Renal cortex interstitium (tissue), 11 donors: ENCODE data around the gene MRPL39. TPM values are rescaled to one million over a fixed set of nuclear protein-coding genes. Genes with fewer than 3 reads are reported as not detected.
A peak's percentile ranks its signal among the peaks of the same experiment; 100 is the strongest.

Experiments used
- DNase-seq, 11 donors: peaks; one replicate each; pipeline ENCODE4 v3.0.0-alpha.2; 2013; ENCODE audit warnings: low read depth in 9 of 11, low spot score in 4 of 11; ENCODE audit errors: extremely low read depth in 1 of 11
- polyA plus RNA-seq, 3 donors: library from polyadenylated mRNA; unstranded; fragments of 120-200 nt; gene quantifications; one replicate each; pipeline ENCODE4 v1.2.1, GENCODE V29; 2013; ENCODE audit not compliant: insufficient read length in 3 of 3

The MRPL39 gene
- polyA plus RNA-seq, 3 donors = 35.5 to 48.1 (median 38.4) TPM

GRCh38 chr21:25561668-25562641 is 45.3 kb downstream of the MRPL39 start:
- peak in 8 of 11 donors; percentile 15 to 54 (median 44) for DNase-seq

GRCh38 chr21:25560891-25561290 is 46.4 kb downstream of the MRPL39 start:
- DNase-seq = no peak

- no peak for DNase-seq
Measured at GRCh38 chr21:25560271-25560685, 47.0 kb downstream of the MRPL39 start.

GRCh38 chr21:25559746-25560145 is 47.5 kb downstream of the MRPL39 start:
- no peak for DNase-seq

GRCh38 chr21:25558123-25558522 is 49.2 kb downstream of the MRPL39 start:
- DNase-seq = no peak

GRCh38 chr21:25557180-25557579 is 50.1 kb downstream of the MRPL39 start:
- no peak for DNase-seq

- no peak for DNase-seq
Measured at GRCh38 chr21:25556091-25556490, 51.2 kb downstream of the MRPL39 start.

GRCh38 chr21:25555492-25555891 is 51.8 kb downstream of the MRPL39 start:
- no peak for DNase-seq

- DNase-seq = no peak
Measured at GRCh38 chr21:25552856-25553255, 54.4 kb downstream of the MRPL39 start.

GRCh38 chr21:25551569-25551968 is 55.7 kb downstream of the MRPL39 start:
- DNase-seq = no peak

GRCh38 chr21:25550352-25551120 is 56.7 kb downstream of the MRPL39 start:
- no peak for DNase-seq

- DNase-seq = no peak
Measured at GRCh38 chr21:25541042-25541441, 66.2 kb downstream of the MRPL39 start.

GRCh38 chr21:25539606-25540005 is 67.7 kb downstream of the MRPL39 start:
- DNase-seq = no peak

- DNase-seq = no peak
Measured at GRCh38 chr21:25537174-25537573, 70.1 kb downstream of the MRPL39 start.

GRCh38 chr21:25536752-25537151 is 70.5 kb downstream of the MRPL39 start:
- no peak for DNase-seq

- DNase-seq = no peak
Measured at GRCh38 chr21:25535849-25536248, 71.4 kb downstream of the MRPL39 start.
